C4-2B (cell line): ENCODE data around the gene NCEH1.

ENCODE experiments used
- CTCF ChIP-seq: fragments of 450-650 bp; conservative IDR thresholded peaks from 2 replicates; pipeline ENCODE4 v1.5.1; 2017; ENCODE audit warnings: mild to moderate bottlenecking
- ZFX ChIP-seq: fragments of 450-650 bp; IDR thresholded peaks from 2 replicates; pipeline ENCODE4 v1.6.1; 2017

- peak; percentile 97 for TF ChIP-seq CTCF
- no peak for TF ChIP-seq ZFX
Measured at GRCh38 chr3:172666873-172667694, 43.8 kb downstream of the NCEH1 start.
